Kidney glomerular epithelial cell (primary cell): ENCODE data around the gene MON1B.

ENCODE experiments used
- DNase-seq: peaks from one replicate; lab custom pipeline; 2025; lab: John Stamatoyannopoulos, UW

The MON1B gene

DNA sequence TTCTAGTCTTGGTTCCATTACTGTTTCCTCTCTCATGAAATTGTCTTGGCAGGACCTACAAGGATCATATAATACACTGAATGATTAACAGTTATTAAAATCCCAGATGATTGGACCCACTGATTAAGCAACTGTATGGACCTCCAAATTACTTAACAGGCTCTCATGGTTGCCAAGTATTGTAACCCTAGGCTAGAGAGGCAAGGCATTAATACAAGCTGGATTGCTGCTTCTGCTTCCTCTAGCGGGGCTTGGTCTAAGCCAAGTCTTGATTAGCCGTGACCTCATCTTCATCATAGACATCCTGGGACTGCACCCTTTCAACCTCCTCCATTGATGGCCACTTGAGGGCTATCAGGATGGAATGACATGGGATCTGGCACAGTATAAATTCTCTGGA, 55.2 kb downstream of the MON1B start:
- DNase-seq, result no peak

DNA sequence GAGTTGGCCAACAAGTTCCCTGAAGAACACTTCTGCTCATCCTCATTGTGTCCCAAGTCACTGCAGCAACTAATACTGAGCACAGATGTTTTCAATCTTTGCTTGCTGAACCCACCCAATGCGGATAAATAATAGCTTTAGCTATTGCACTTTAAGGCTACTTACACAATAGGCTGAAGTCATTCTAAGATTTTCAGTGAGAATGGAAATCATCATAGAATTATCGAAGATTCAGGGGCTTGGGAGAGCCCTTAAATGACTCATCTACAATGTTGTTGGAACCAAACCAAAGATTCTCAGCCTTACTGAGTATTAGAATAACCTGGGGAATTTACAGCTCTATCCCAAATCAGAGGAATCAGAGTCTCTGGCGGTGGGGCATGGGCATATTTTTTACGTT, 59.4 kb downstream of the MON1B start:
- DNase-seq, result no peak
